GM18505 (cell line): ENCODE data around the gene NEK7.

Source experiments
- ATAC-seq: cut with Tn5 transposase; IDR thresholded peaks from one replicate; pipeline ENCODE4 v1.9.1; 2021; ENCODE audit not compliant: unreplicated experiment
- POLR2A ChIP-seq: IDR thresholded peaks from 4 replicates; pipeline ENCODE4 v1.6.1; 2011; ENCODE audit warnings: borderline replicate concordance; ENCODE audit not compliant: insufficient read depth, insufficient read length; ENCODE audit errors: extremely low read depth

NEK7 gene

GRCh38 chr1:198156111-198156744 lies 570 bp upstream of the NEK7 start:
- TF ChIP-seq POLR2A: no peak
- ATAC-seq: peak; percentile 24

GRCh38 chr1:198157241-198157846 lies 546 bp downstream of the NEK7 start:
- peak; percentile 37 for ATAC-seq

GRCh38 chr1:198157847-198158725 lies 1.3 kb downstream of the NEK7 start:
- TF ChIP-seq POLR2A: no peak
- no peak for ATAC-seq

More at GRCh38 chr1:198157241-198157846, 546 bp downstream of the NEK7 start:
- no peak for TF ChIP-seq POLR2A

- peak; percentile 71 for TF ChIP-seq POLR2A
- peak; percentile 71 for ATAC-seq
Measured at GRCh38 chr1:198158735-198159589, 2.2 kb downstream of the NEK7 start.

GRCh38 chr1:198160222-198160621 lies 3.4 kb downstream of the NEK7 start:
- ATAC-seq: no peak
- TF ChIP-seq POLR2A: no peak

- no peak for TF ChIP-seq POLR2A
- no peak for ATAC-seq
Measured at GRCh38 chr1:198160946-198161614, 4.3 kb downstream of the NEK7 start.

- no peak for ATAC-seq
- TF ChIP-seq POLR2A: no peak
Measured at GRCh38 chr1:198161718-198162090, 4.9 kb downstream of the NEK7 start.

GRCh38 chr1:198162091-198162767 lies 5.4 kb downstream of the NEK7 start:
- TF ChIP-seq POLR2A: no peak
- peak; percentile 28 for ATAC-seq

GRCh38 chr1:198165927-198166647 lies 9.3 kb downstream of the NEK7 start:
- no peak for ATAC-seq
- no peak for TF ChIP-seq POLR2A

GRCh38 chr1:198166900-198167299 lies 10.1 kb downstream of the NEK7 start:
- no peak for ATAC-seq
- TF ChIP-seq POLR2A: no peak

GRCh38 chr1:198167436-198167934 lies 10.7 kb downstream of the NEK7 start:
- peak; percentile 61 for ATAC-seq
- TF ChIP-seq POLR2A: no peak
